H9 (cell line): ENCODE results near the gene PPRC1. TPM values are rescaled to one million over a fixed set of nuclear protein-coding genes. Genes with fewer than 3 reads are reported as not detected.

Experiments
- DNase-seq: peaks from one replicate; pipeline ENCODE4 v3.0.0-alpha.2; 2017
- H2AFZ ChIP-seq: one replicate; pipeline ENCODE4 v1.6.1; 2013; ENCODE audit warnings: mild to moderate bottlenecking, low read length, control low read depth, moderate library complexity
- H2AK5ac ChIP-seq: 2 replicates; pipeline ENCODE4 v1.6.1; 2013; ENCODE audit warnings: low read length, control low read depth, mixed read lengths; ENCODE audit not compliant: insufficient read length
- H2BK120ac ChIP-seq: one replicate; pipeline ENCODE4 v1.6.1; 2013; ENCODE audit warnings: low read depth, mild to moderate bottlenecking, low read length, control low read depth, inconsistent platforms; ENCODE audit not compliant: poor library complexity, severe bottlenecking
- H2BK12ac ChIP-seq: 2 replicates; pipeline ENCODE4 v1.6.1; 2013; ENCODE audit warnings: low read length, control low read depth, mixed read lengths, low read depth; ENCODE audit not compliant: insufficient read length
- H2BK15ac ChIP-seq: 2 replicates; pipeline ENCODE4 v1.6.1; 2013; ENCODE audit warnings: low read depth, low read length, control low read depth
- H2BK20ac ChIP-seq: one replicate; pipeline ENCODE4 v1.6.1; 2013; ENCODE audit warnings: low read depth, mild to moderate bottlenecking, low read length, control low read depth, inconsistent platforms; ENCODE audit not compliant: poor library complexity, severe bottlenecking
- H2BK5ac ChIP-seq: 2 replicates; pipeline ENCODE4 v1.6.1; 2013; ENCODE audit warnings: low read length, control low read depth, mixed read lengths; ENCODE audit not compliant: insufficient read length
- H3K14ac ChIP-seq: 2 replicates; pipeline ENCODE4 v1.6.1; 2013; ENCODE audit warnings: low read length, control low read depth; ENCODE audit not compliant: insufficient read depth
- H3K18ac ChIP-seq: 2 replicates; pipeline ENCODE4 v1.6.1; 2013; ENCODE audit warnings: low read depth, mild to moderate bottlenecking, mixed read lengths, low read length, control low read depth; ENCODE audit not compliant: insufficient read length
- H3K23ac ChIP-seq: 2 replicates; pipeline ENCODE4 v1.6.1; 2013; ENCODE audit warnings: low read length, control low read depth, mixed read lengths, low read depth; ENCODE audit not compliant: insufficient read length
- H3K23me2 ChIP-seq: 2 replicates; pipeline ENCODE4 v1.6.1; 2013; ENCODE audit warnings: low read depth, mild to moderate bottlenecking, mixed read lengths, low read length, control low read depth; ENCODE audit not compliant: insufficient read length, poor library complexity, severe bottlenecking
- H3K27ac ChIP-seq: 2 replicates; pipeline ENCODE4 v1.5.1; 2013; ENCODE audit warnings: low read length, control low read depth, mixed read lengths, low read depth; ENCODE audit not compliant: insufficient read length
- H3K27me3 ChIP-seq: 2 replicates; pipeline ENCODE4 v1.6.1; 2013; ENCODE audit warnings: low read length, control low read depth, inconsistent platforms; ENCODE audit not compliant: insufficient read depth
- H3K4ac ChIP-seq: 2 replicates; pipeline ENCODE4 v1.6.1; 2013; ENCODE audit warnings: low read depth, mild to moderate bottlenecking, control low read depth, inconsistent platforms, low read length, moderate library complexity
- H3K4me1 ChIP-seq: 2 replicates; pipeline ENCODE4 v1.6.1; 2013; ENCODE audit warnings: low read length, control low read depth, inconsistent platforms; ENCODE audit not compliant: insufficient read depth
- H3K4me2 ChIP-seq: 2 replicates; pipeline ENCODE4 v1.6.1; 2013; ENCODE audit warnings: low read length, control low read depth, mixed read lengths; ENCODE audit not compliant: insufficient read length, insufficient read depth
- H3K56ac ChIP-seq: 2 replicates; pipeline ENCODE4 v1.6.1; 2013; ENCODE audit warnings: low read depth, mild to moderate bottlenecking, mixed read lengths, low read length, control low read depth; ENCODE audit not compliant: insufficient read length
- H3K79me1 ChIP-seq: 2 replicates; pipeline ENCODE4 v1.6.1; 2013; ENCODE audit warnings: low read depth, mild to moderate bottlenecking, moderate library complexity, low read length, control low read depth, inconsistent platforms; ENCODE audit not compliant: insufficient read depth, poor library complexity, severe bottlenecking
- H3K79me2 ChIP-seq: 2 replicates; pipeline ENCODE4 v1.6.1; 2013; ENCODE audit warnings: low read length, control low read depth, inconsistent platforms; ENCODE audit not compliant: insufficient read depth
- H3K9ac ChIP-seq: 2 replicates; pipeline ENCODE4 v1.6.1; 2013; ENCODE audit warnings: low read length, control low read depth, mixed read lengths; ENCODE audit not compliant: insufficient read length; ENCODE audit errors: extremely low read depth
- H3K9me3 ChIP-seq: one replicate; pipeline ENCODE4 v1.6.1; 2013; ENCODE audit warnings: low read depth, low read length, inconsistent platforms; ENCODE audit not compliant: control insufficient read depth
- H3T11ph ChIP-seq: one replicate; pipeline ENCODE4 v1.6.1; 2013; ENCODE audit warnings: mild to moderate bottlenecking, low read length, control low read depth, inconsistent platforms
- H4K20me1 ChIP-seq: one replicate; pipeline ENCODE4 v1.6.1; 2013; ENCODE audit not compliant: control insufficient read depth, insufficient read length, insufficient read depth
- H4K5ac ChIP-seq: 2 replicates; pipeline ENCODE4 v1.6.1; 2013; ENCODE audit warnings: low read depth, mild to moderate bottlenecking, mixed read lengths, low read length, control low read depth; ENCODE audit not compliant: insufficient read length
- H4K8ac ChIP-seq: replicated peaks from 2 replicates; pipeline ENCODE4 v1.6.1; 2013; ENCODE audit warnings: low read length, control low read depth, mixed read lengths, low read depth; ENCODE audit not compliant: insufficient read length
- H4K91ac ChIP-seq: 2 replicates; pipeline ENCODE4 v1.6.1; 2013; ENCODE audit warnings: low read depth, mild to moderate bottlenecking, moderate library complexity, mixed read lengths, low read length, control low read depth; ENCODE audit not compliant: insufficient read length
- H3K27ac Mint-ChIP-seq, 3 experiments: 2 replicates in 2 of 3; 3 replicates in 1 of 3; pipeline ENCODE4 v1.8.0; 2020 to 2021; ENCODE audit warnings: mixed read lengths in 3 of 3, mild to moderate bottlenecking in 1 of 3, moderate library complexity in 1 of 3
- H3K27me3 Mint-ChIP-seq: 2 replicates; pipeline ENCODE4 v1.8.0; 2021; ENCODE audit warnings: low read depth, mild to moderate bottlenecking, moderate library complexity, mixed read lengths
- H3K36me3 Mint-ChIP-seq, 3 experiments: 2 replicates in 2 of 3; 3 replicates in 1 of 3; pipeline ENCODE4 v1.8.0; 2020 to 2021; ENCODE audit warnings: low read depth in 3 of 3, mixed read lengths in 3 of 3; ENCODE audit not compliant: insufficient read depth in 1 of 3
- H3K4me1 Mint-ChIP-seq, 2 experiments: 2 replicates each; pipeline ENCODE4 v1.8.0; 2020; ENCODE audit warnings: mixed read lengths in 2 of 2
- H3K4me3 Mint-ChIP-seq, 2 experiments: 2 replicates in 1 of 2; 3 replicates in 1 of 2; pipeline ENCODE4 v1.8.0; 2020 to 2021; ENCODE audit warnings: mild to moderate bottlenecking in 2 of 2, mixed read lengths in 2 of 2, moderate library complexity in 1 of 2
- H3K9me3 Mint-ChIP-seq, 2 experiments: 2 replicates in 1 of 2; 3 replicates in 1 of 2; pipeline ENCODE4 v1.8.0; 2020; ENCODE audit warnings: mild to moderate bottlenecking in 2 of 2, mixed read lengths in 2 of 2, moderate library complexity in 1 of 2
- CTCF ChIP-seq: fragments of 200-600 bp; sonication (generic); conservative IDR thresholded peaks from 3 replicates; pipeline ENCODE4 v1.8.0; 2021; ENCODE audit warnings: antibody characterized with exemption, mild to moderate bottlenecking
- WGBS: extraction: QIAGEN DNeasy Blood & Tissue Kit; methylation state at CpG from one replicate; pipeline ENCODE4 v1.1.7; 2013; ENCODE audit warnings: missing lambda C conversion rate, low lambda C conversion rate, mixed read lengths; ENCODE audit not compliant: insufficient read length; ENCODE audit errors: extremely low coverage; 5-methylcytosine and 5-hydroxymethylcytosine counted together
- total RNA-seq: library from RNA; stranded (reverse); gene quantifications from 2 replicates; pipeline ENCODE4 v1.2.1, GENCODE V29; 2021

Gene PPRC1
- total RNA-seq, 1 experiment from 2014 or later = 121 TPM

GRCh38 chr10:102141583-102142107 lies 8.8 kb downstream of the PPRC1 start:
- H3K27ac Mint-ChIP-seq = no peak overlapping the region
- Histone ChIP-seq H4K5ac (no peak overlapping the region), H4K91ac (no peak overlapping the region), H3K23me2 (no peaks in the 10 kb centered on the region), H3K4ac (no peak overlapping the region), H3K79me2 (peaks cover 13% of the 10 kb centered on the region; the same call in 1 of the 2 replicates), H3K9ac (no peak overlapping the region), H3K4me1 (no peaks in the 10 kb centered on the region), H2BK5ac (no peak overlapping the region), H2BK20ac (no peak overlapping the region), H3T11ph (no peak overlapping the region), H4K20me1 (no peaks in the 10 kb centered on the region), H2BK12ac (no peak overlapping the region), H3K79me1 (peaks cover 12% of the 10 kb centered on the region), H3K56ac (no peak overlapping the region), H3K9me3 (no peaks in the 10 kb centered on the region), H4K8ac (no peak overlapping the region), H2AK5ac (no peak overlapping the region), H3K14ac (no peak overlapping the region), H3K27me3 (no peaks in the 10 kb centered on the region), H3K18ac (no peak overlapping the region), H2BK120ac (no peak overlapping the region), H3K23ac (no peak overlapping the region), H3K4me2 (no peak overlapping the region), H2BK15ac (no peak overlapping the region), H2AFZ (no peak overlapping the region), H3K27ac (no peak overlapping the region)
- no peak for DNase-seq
- no peak for TF ChIP-seq CTCF
- no peaks in the 10 kb centered on the region for H3K27me3 Mint-ChIP-seq
- no CpG with 5 or more reads among the region's 4 CpGs for WGBS
- peaks cover 80 to 88% (median 86%) of the 10 kb centered on the region in 3 experiments for H3K36me3 Mint-ChIP-seq
- H3K4me3 Mint-ChIP-seq = no peak overlapping the region
- no peaks in the 10 kb centered on the region for H3K9me3 Mint-ChIP-seq
- H3K4me1 Mint-ChIP-seq = peaks cover 2 to 3% of the 10 kb centered on the region in 2 experiments; a peak in 1 of 4 replicates
